H9 (cell line): ENCODE measurements around the gene ADAMTS2. TPM values are rescaled to one million over a fixed set of nuclear protein-coding genes. Genes with fewer than 3 reads are reported as not detected.

ENCODE experiments used
- DNase-seq: peaks from one replicate; pipeline ENCODE4 v3.0.0-alpha.2; 2017
- H2AFZ ChIP-seq: one replicate; pipeline ENCODE4 v1.6.1; 2013; ENCODE audit warnings: mild to moderate bottlenecking, low read length, control low read depth, moderate library complexity
- H2AK5ac ChIP-seq: 2 replicates; pipeline ENCODE4 v1.6.1; 2013; ENCODE audit warnings: low read length, control low read depth, mixed read lengths; ENCODE audit not compliant: insufficient read length
- H2BK120ac ChIP-seq: one replicate; pipeline ENCODE4 v1.6.1; 2013; ENCODE audit warnings: low read depth, mild to moderate bottlenecking, low read length, control low read depth, inconsistent platforms; ENCODE audit not compliant: poor library complexity, severe bottlenecking
- H2BK12ac ChIP-seq: 2 replicates; pipeline ENCODE4 v1.6.1; 2013; ENCODE audit warnings: low read length, control low read depth, mixed read lengths, low read depth; ENCODE audit not compliant: insufficient read length
- H2BK15ac ChIP-seq: 2 replicates; pipeline ENCODE4 v1.6.1; 2013; ENCODE audit warnings: low read depth, low read length, control low read depth
- H2BK20ac ChIP-seq: one replicate; pipeline ENCODE4 v1.6.1; 2013; ENCODE audit warnings: low read depth, mild to moderate bottlenecking, low read length, control low read depth, inconsistent platforms; ENCODE audit not compliant: poor library complexity, severe bottlenecking
- H2BK5ac ChIP-seq: 2 replicates; pipeline ENCODE4 v1.6.1; 2013; ENCODE audit warnings: low read length, control low read depth, mixed read lengths; ENCODE audit not compliant: insufficient read length
- H3K14ac ChIP-seq: 2 replicates; pipeline ENCODE4 v1.6.1; 2013; ENCODE audit warnings: low read length, control low read depth; ENCODE audit not compliant: insufficient read depth
- H3K18ac ChIP-seq: 2 replicates; pipeline ENCODE4 v1.6.1; 2013; ENCODE audit warnings: low read depth, mild to moderate bottlenecking, mixed read lengths, low read length, control low read depth; ENCODE audit not compliant: insufficient read length
- H3K23ac ChIP-seq: 2 replicates; pipeline ENCODE4 v1.6.1; 2013; ENCODE audit warnings: low read length, control low read depth, mixed read lengths, low read depth; ENCODE audit not compliant: insufficient read length
- H3K23me2 ChIP-seq: 2 replicates; pipeline ENCODE4 v1.6.1; 2013; ENCODE audit warnings: low read depth, mild to moderate bottlenecking, mixed read lengths, low read length, control low read depth; ENCODE audit not compliant: insufficient read length, poor library complexity, severe bottlenecking
- H3K27ac ChIP-seq: 2 replicates; pipeline ENCODE4 v1.5.1; 2013; ENCODE audit warnings: low read length, control low read depth, mixed read lengths, low read depth; ENCODE audit not compliant: insufficient read length
- H3K27me3 ChIP-seq: 2 replicates; pipeline ENCODE4 v1.6.1; 2013; ENCODE audit warnings: low read length, control low read depth, inconsistent platforms; ENCODE audit not compliant: insufficient read depth
- H3K4ac ChIP-seq: 2 replicates; pipeline ENCODE4 v1.6.1; 2013; ENCODE audit warnings: low read depth, mild to moderate bottlenecking, control low read depth, inconsistent platforms, low read length, moderate library complexity
- H3K4me1 ChIP-seq: 2 replicates; pipeline ENCODE4 v1.6.1; 2013; ENCODE audit warnings: low read length, control low read depth, inconsistent platforms; ENCODE audit not compliant: insufficient read depth
- H3K4me2 ChIP-seq: 2 replicates; pipeline ENCODE4 v1.6.1; 2013; ENCODE audit warnings: low read length, control low read depth, mixed read lengths; ENCODE audit not compliant: insufficient read length, insufficient read depth
- H3K56ac ChIP-seq: 2 replicates; pipeline ENCODE4 v1.6.1; 2013; ENCODE audit warnings: low read depth, mild to moderate bottlenecking, mixed read lengths, low read length, control low read depth; ENCODE audit not compliant: insufficient read length
- H3K79me1 ChIP-seq: 2 replicates; pipeline ENCODE4 v1.6.1; 2013; ENCODE audit warnings: low read depth, mild to moderate bottlenecking, moderate library complexity, low read length, control low read depth, inconsistent platforms; ENCODE audit not compliant: insufficient read depth, poor library complexity, severe bottlenecking
- H3K79me2 ChIP-seq: 2 replicates; pipeline ENCODE4 v1.6.1; 2013; ENCODE audit warnings: low read length, control low read depth, inconsistent platforms; ENCODE audit not compliant: insufficient read depth
- H3K9ac ChIP-seq: 2 replicates; pipeline ENCODE4 v1.6.1; 2013; ENCODE audit warnings: low read length, control low read depth, mixed read lengths; ENCODE audit not compliant: insufficient read length; ENCODE audit errors: extremely low read depth
- H3K9me3 ChIP-seq: one replicate; pipeline ENCODE4 v1.6.1; 2013; ENCODE audit warnings: low read depth, low read length, inconsistent platforms; ENCODE audit not compliant: control insufficient read depth
- H3T11ph ChIP-seq: one replicate; pipeline ENCODE4 v1.6.1; 2013; ENCODE audit warnings: mild to moderate bottlenecking, low read length, control low read depth, inconsistent platforms
- H4K20me1 ChIP-seq: one replicate; pipeline ENCODE4 v1.6.1; 2013; ENCODE audit not compliant: control insufficient read depth, insufficient read length, insufficient read depth
- H4K5ac ChIP-seq: 2 replicates; pipeline ENCODE4 v1.6.1; 2013; ENCODE audit warnings: low read depth, mild to moderate bottlenecking, mixed read lengths, low read length, control low read depth; ENCODE audit not compliant: insufficient read length
- H4K8ac ChIP-seq: replicated peaks from 2 replicates; pipeline ENCODE4 v1.6.1; 2013; ENCODE audit warnings: low read length, control low read depth, mixed read lengths, low read depth; ENCODE audit not compliant: insufficient read length
- H4K91ac ChIP-seq: 2 replicates; pipeline ENCODE4 v1.6.1; 2013; ENCODE audit warnings: low read depth, mild to moderate bottlenecking, moderate library complexity, mixed read lengths, low read length, control low read depth; ENCODE audit not compliant: insufficient read length
- H3K27ac Mint-ChIP-seq, 3 experiments: 2 replicates in 2 of 3; 3 replicates in 1 of 3; pipeline ENCODE4 v1.8.0; 2020 to 2021; ENCODE audit warnings: mixed read lengths in 3 of 3, mild to moderate bottlenecking in 1 of 3, moderate library complexity in 1 of 3
- H3K27me3 Mint-ChIP-seq: 2 replicates; pipeline ENCODE4 v1.8.0; 2021; ENCODE audit warnings: low read depth, mild to moderate bottlenecking, moderate library complexity, mixed read lengths
- H3K36me3 Mint-ChIP-seq, 3 experiments: 2 replicates in 2 of 3; 3 replicates in 1 of 3; pipeline ENCODE4 v1.8.0; 2020 to 2021; ENCODE audit warnings: low read depth in 3 of 3, mixed read lengths in 3 of 3; ENCODE audit not compliant: insufficient read depth in 1 of 3
- H3K4me1 Mint-ChIP-seq, 2 experiments: 2 replicates each; pipeline ENCODE4 v1.8.0; 2020; ENCODE audit warnings: mixed read lengths in 2 of 2
- H3K4me3 Mint-ChIP-seq, 2 experiments: 2 replicates in 1 of 2; 3 replicates in 1 of 2; pipeline ENCODE4 v1.8.0; 2020 to 2021; ENCODE audit warnings: mild to moderate bottlenecking in 2 of 2, mixed read lengths in 2 of 2, moderate library complexity in 1 of 2
- H3K9me3 Mint-ChIP-seq, 2 experiments: 2 replicates in 1 of 2; 3 replicates in 1 of 2; pipeline ENCODE4 v1.8.0; 2020; ENCODE audit warnings: mild to moderate bottlenecking in 2 of 2, mixed read lengths in 2 of 2, moderate library complexity in 1 of 2
- WGBS: extraction: QIAGEN DNeasy Blood & Tissue Kit; methylation state at CpG from one replicate; pipeline ENCODE4 v1.1.7; 2013; ENCODE audit warnings: missing lambda C conversion rate, low lambda C conversion rate, mixed read lengths; ENCODE audit not compliant: insufficient read length; ENCODE audit errors: extremely low coverage; 5-methylcytosine and 5-hydroxymethylcytosine counted together
- total RNA-seq: library from RNA; stranded (reverse); gene quantifications from 2 replicates; pipeline ENCODE4 v1.2.1, GENCODE V29; 2021
- TF ChIP-seq, protein P1 (sequence below): fragments of 200-600 bp; sonication (generic); conservative IDR thresholded peaks from 3 replicates; pipeline ENCODE4 v1.8.0; 2021; ENCODE audit warnings: antibody characterized with exemption, mild to moderate bottlenecking

ADAMTS2 gene
- total RNA-seq, 1 experiment from 2014 or later: 5.4 TPM

DNA sequence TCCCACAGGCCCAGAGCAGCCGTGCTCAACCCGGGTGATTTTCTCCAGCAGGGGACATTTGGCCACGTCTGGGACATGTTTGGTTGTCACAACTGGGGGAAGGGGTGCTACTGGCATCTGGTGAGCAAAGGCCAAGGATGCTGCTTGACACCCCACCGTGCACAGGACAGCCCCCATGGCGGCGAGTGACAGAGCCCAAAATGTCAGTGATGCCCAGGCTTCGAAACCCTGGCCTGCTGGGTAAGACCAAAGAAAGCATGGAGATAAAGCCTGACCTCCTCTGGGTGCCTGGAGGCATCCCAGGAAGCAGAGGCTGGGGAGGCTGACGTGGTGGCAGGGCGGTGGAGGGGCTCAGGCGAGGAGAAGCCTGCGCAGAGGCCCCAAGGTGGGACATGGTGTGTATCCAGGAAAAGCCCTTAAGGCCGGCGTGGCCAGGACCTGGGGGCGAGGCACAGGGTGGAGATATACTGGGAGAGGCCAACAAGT lies 218.7 kb downstream of the ADAMTS2 start:
- Mint-ChIP-seq H3K27me3 (no peaks in the 10 kb centered on the region), H3K4me3 (no peak overlapping the region; a peak in 1 of 5 replicates), H3K36me3 (peaks cover 0 to 17% (median 2%) of the 10 kb centered on the region in 3 experiments; a peak in 5 of 7 replicates), H3K9me3 (peaks cover 15 to 77% of the 10 kb centered on the region in 2 experiments), H3K4me1 (no peaks in the 10 kb centered on the region), H3K27ac (no peak overlapping the region)
- TF ChIP-seq, protein P1, sequence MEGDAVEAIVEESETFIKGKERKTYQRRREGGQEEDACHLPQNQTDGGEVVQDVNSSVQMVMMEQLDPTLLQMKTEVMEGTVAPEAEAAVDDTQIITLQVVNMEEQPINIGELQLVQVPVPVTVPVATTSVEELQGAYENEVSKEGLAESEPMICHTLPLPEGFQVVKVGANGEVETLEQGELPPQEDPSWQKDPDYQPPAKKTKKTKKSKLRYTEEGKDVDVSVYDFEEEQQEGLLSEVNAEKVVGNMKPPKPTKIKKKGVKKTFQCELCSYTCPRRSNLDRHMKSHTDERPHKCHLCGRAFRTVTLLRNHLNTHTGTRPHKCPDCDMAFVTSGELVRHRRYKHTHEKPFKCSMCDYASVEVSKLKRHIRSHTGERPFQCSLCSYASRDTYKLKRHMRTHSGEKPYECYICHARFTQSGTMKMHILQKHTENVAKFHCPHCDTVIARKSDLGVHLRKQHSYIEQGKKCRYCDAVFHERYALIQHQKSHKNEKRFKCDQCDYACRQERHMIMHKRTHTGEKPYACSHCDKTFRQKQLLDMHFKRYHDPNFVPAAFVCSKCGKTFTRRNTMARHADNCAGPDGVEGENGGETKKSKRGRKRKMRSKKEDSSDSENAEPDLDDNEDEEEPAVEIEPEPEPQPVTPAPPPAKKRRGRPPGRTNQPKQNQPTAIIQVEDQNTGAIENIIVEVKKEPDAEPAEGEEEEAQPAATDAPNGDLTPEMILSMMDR: no peak
- Histone ChIP-seq H2BK120ac (no peak overlapping the region), H3K79me1 (no peaks in the 10 kb centered on the region), H3K27ac (no peak overlapping the region), H3K56ac (no peak overlapping the region), H3K18ac (no peak overlapping the region), H3K27me3 (no peaks in the 10 kb centered on the region), H4K8ac (no peak overlapping the region), H3K4ac (no peak overlapping the region), H4K20me1 (no peaks in the 10 kb centered on the region), H3T11ph (no peak overlapping the region), H4K5ac (no peak overlapping the region), H3K9me3 (no peaks in the 10 kb centered on the region), H3K79me2 (no peaks in the 10 kb centered on the region), H2BK20ac (no peak overlapping the region), H2AFZ (no peak overlapping the region), H2AK5ac (no peak overlapping the region), H2BK15ac (no peak overlapping the region), H4K91ac (no peak overlapping the region), H3K9ac (no peak overlapping the region), H3K4me2 (no peak overlapping the region), H3K4me1 (no peaks in the 10 kb centered on the region), H3K14ac (no peak overlapping the region), H2BK5ac (no peak overlapping the region), H3K23me2 (no peaks in the 10 kb centered on the region), H2BK12ac (no peak overlapping the region), H3K23ac (no peak overlapping the region)
- DNase-seq: peak; percentile 15
- WGBS: no CpG with 5 or more reads among the region's 14 CpGs
